Nephron (organoid): Measurements from ENCODE around the gene ALOXE3.
"Not testable (repeated sequence)": the region's sequence is repeated elsewhere in the genome, so short reads cannot be mapped to it uniquely, and the experiment has no call there.

Experiments used
- H3K27ac Mint-ChIP-seq, 3 experiments: 2 replicates each; pipeline ENCODE4 v1.8.0; 2020; ENCODE audit warnings: mixed read lengths in 3 of 3, mild to moderate bottlenecking in 2 of 3, moderate library complexity in 1 of 3
- H3K27me3 Mint-ChIP-seq: 2 replicates; pipeline ENCODE4 v1.8.0; 2021; ENCODE audit warnings: low read depth, mild to moderate bottlenecking, moderate library complexity, mixed read lengths
- H3K36me3 Mint-ChIP-seq: 2 replicates; pipeline ENCODE4 v1.8.0; 2020; ENCODE audit warnings: low read depth, mixed read lengths
- H3K4me1 Mint-ChIP-seq: 2 replicates; pipeline ENCODE4 v1.8.0; 2020; ENCODE audit warnings: mixed read lengths
- H3K4me3 Mint-ChIP-seq, 3 experiments: 2 replicates each; pipeline ENCODE4 v1.8.0; 2020; ENCODE audit warnings: mild to moderate bottlenecking in 3 of 3, mixed read lengths in 3 of 3, moderate library complexity in 2 of 3
- H3K9me3 Mint-ChIP-seq: 2 replicates; pipeline ENCODE4 v1.8.0; 2020; ENCODE audit warnings: mixed read lengths
- TF ChIP-seq, protein P1 (sequence below), 3 experiments: fragments of 200-600 bp; sonication (generic); IDR thresholded peaks; one replicate each; pipeline ENCODE4 v1.5.0; 2021; ENCODE audit warnings: antibody characterized with exemption in 3 of 3; ENCODE audit not compliant: unreplicated experiment in 3 of 3

The ALOXE3 gene

GRCh38 chr17:8080799-8081219 is 37.5 kb downstream of the ALOXE3 start:
- peak overlapping the region in 1 of 3 experiments; percentile 83 for H3K4me3 Mint-ChIP-seq
- H3K27me3 Mint-ChIP-seq: peaks cover 89% of the 10 kb centered on the region
- H3K4me1 Mint-ChIP-seq: no peaks in the 10 kb centered on the region
- TF ChIP-seq, protein P1, sequence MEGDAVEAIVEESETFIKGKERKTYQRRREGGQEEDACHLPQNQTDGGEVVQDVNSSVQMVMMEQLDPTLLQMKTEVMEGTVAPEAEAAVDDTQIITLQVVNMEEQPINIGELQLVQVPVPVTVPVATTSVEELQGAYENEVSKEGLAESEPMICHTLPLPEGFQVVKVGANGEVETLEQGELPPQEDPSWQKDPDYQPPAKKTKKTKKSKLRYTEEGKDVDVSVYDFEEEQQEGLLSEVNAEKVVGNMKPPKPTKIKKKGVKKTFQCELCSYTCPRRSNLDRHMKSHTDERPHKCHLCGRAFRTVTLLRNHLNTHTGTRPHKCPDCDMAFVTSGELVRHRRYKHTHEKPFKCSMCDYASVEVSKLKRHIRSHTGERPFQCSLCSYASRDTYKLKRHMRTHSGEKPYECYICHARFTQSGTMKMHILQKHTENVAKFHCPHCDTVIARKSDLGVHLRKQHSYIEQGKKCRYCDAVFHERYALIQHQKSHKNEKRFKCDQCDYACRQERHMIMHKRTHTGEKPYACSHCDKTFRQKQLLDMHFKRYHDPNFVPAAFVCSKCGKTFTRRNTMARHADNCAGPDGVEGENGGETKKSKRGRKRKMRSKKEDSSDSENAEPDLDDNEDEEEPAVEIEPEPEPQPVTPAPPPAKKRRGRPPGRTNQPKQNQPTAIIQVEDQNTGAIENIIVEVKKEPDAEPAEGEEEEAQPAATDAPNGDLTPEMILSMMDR (IDR thresholded peaks at IDR 0.05; ENCODE audit: unreplicated experiment in 3 of 3): no peak
- H3K27ac Mint-ChIP-seq: no peak overlapping the region
- no peaks in the 10 kb centered on the region for H3K36me3 Mint-ChIP-seq
- H3K9me3 Mint-ChIP-seq: peaks cover 2% of the 10 kb centered on the region

GRCh38 chr17:8080208-8080798 is 38.0 kb downstream of the ALOXE3 start:
- no peaks in the 10 kb centered on the region for H3K36me3 Mint-ChIP-seq
- peak overlapping the region; percentile 82 to 84 (median 83) for H3K4me3 Mint-ChIP-seq
- H3K9me3 Mint-ChIP-seq: peaks cover 2% of the 10 kb centered on the region
- no peak overlapping the region for H3K27ac Mint-ChIP-seq
- H3K27me3 Mint-ChIP-seq: peaks cover 92% of the 10 kb centered on the region
- TF ChIP-seq, protein P1 (IDR thresholded peaks at IDR 0.05; ENCODE audit: unreplicated experiment in 3 of 3): no peak
- H3K4me1 Mint-ChIP-seq: no peaks in the 10 kb centered on the region

- no peaks in the 10 kb centered on the region for H3K36me3 Mint-ChIP-seq
- TF ChIP-seq, protein P1 (IDR thresholded peaks at IDR 0.05; ENCODE audit: unreplicated experiment in 3 of 3): peak; percentile 85 to 93 (median 93)
- peak overlapping the region; percentile 82 to 84 (median 83) for H3K4me3 Mint-ChIP-seq
- H3K27ac Mint-ChIP-seq: no peak overlapping the region
- peaks cover 2% of the 10 kb centered on the region for H3K9me3 Mint-ChIP-seq
- peaks cover 3% of the 10 kb centered on the region for H3K4me1 Mint-ChIP-seq
- H3K27me3 Mint-ChIP-seq: peaks cover 94% of the 10 kb centered on the region
Measured at GRCh38 chr17:8079291-8080207, 38.8 kb downstream of the ALOXE3 start.

DNA sequence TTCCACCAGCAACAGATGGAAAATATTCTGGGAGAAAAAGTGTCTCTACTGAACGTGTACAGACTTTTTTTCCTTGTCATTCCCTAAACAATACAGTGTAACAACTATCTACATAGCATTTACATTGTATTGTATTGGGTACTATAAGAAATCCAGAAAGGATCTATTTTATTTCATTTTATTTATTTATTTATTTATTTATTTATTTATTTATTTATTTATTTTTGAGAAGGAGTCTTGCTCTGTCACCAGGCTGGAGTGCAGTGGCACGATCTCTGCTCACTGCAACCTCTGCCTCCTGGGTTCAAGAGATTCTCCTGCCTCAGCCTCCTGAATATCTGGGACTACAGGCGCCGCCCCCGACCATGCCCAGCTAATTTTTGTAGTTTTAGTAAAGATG is 40.4 kb downstream of the ALOXE3 start:
- H3K27me3 Mint-ChIP-seq: peaks cover 96% of the 10 kb centered on the region
- H3K4me3 Mint-ChIP-seq: peak overlapping the region in 2 of 3 experiments; percentile 15 to 45
- not testable (repeated sequence) for H3K36me3 Mint-ChIP-seq, H3K9me3 Mint-ChIP-seq, H3K27ac Mint-ChIP-seq
- H3K4me1 Mint-ChIP-seq: peaks cover 17% of the 10 kb centered on the region

DNA sequence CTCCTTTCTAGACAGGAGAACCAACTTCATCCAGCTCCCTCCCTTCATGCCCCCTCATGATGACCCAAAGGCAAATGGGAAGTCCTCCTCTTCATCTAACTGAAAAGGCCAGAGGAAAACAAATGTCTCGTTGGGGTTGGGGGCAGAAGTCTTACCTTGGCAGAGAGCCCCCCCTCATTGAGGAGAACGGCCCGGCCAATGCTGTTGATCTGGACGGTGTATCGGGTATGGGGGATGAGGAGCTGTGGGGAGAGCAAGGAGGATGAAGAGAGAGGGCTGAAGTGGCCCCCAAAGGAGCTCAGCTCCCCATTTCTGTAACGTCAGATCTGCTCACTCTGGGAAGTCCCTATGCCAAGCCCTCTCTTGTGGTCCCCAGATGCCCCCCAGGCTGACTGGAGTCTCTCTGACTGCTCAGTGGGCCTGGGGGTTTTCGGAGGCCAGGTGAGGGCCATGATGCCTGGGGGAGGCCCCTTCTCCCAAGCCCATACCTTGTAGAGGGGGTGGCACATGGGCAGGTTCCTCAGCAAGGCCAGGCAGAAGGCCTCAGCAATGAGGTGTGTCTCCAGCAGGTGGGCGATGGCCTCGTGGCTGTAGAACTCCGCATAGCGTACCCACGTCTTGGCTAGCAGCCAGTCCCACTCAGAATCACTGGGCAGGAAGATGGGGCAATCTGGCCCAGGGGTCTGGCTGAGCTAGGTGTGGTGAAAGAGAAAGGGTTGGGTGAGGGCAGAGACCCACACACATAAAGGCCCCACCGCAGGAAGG is 41.6 kb downstream of the ALOXE3 start:
- no peaks in the 10 kb centered on the region for H3K36me3 Mint-ChIP-seq
- H3K4me1 Mint-ChIP-seq: peaks cover 24% of the 10 kb centered on the region
- peaks cover 96% of the 10 kb centered on the region for H3K27me3 Mint-ChIP-seq
- peaks cover 2% of the 10 kb centered on the region for H3K9me3 Mint-ChIP-seq
- TF ChIP-seq, protein P1 (IDR thresholded peaks at IDR 0.05; ENCODE audit: unreplicated experiment in 3 of 3): no peak
- no peak overlapping the region for H3K4me3 Mint-ChIP-seq
- H3K27ac Mint-ChIP-seq: no peak overlapping the region
